HEK293T (cell line): Measurements from ENCODE around the gene CAPN9.
A peak's percentile ranks its signal among the peaks of the same experiment; 100 is the strongest.

ENCODE experiments used
- CTCF ChIA-PET: fragments of 350-600 bp; formaldehyde crosslinking; extraction: SDS; loops from one replicate; lab custom pipeline; 2021; ENCODE audit warnings: antibody characterized with exemption, inconsistent platforms; lab: Yijun Ruan, JAX
- POLR2A ChIA-PET: fragments of 350-600 bp; formaldehyde crosslinking; extraction: SDS; loops from one replicate; lab custom pipeline; 2020; ENCODE audit warnings: antibody characterized with exemption, inconsistent platforms; lab: Yijun Ruan, JAX
- DNase-seq: peaks from one replicate; pipeline ENCODE4 v3.0.0; 2012; ENCODE audit warnings: mixed read lengths; ENCODE audit errors: extremely low spot score
- ARNT ChIP-seq: fragments of 450-650 bp; IDR thresholded peaks from 2 replicates; pipeline ENCODE4 v1.6.1; 2017; ENCODE audit warnings: mild to moderate bottlenecking
- BHLHE40 ChIP-seq: fragments of 450-650 bp; IDR thresholded peaks from 2 replicates; pipeline ENCODE4 v1.6.1; 2016; ENCODE audit warnings: mild to moderate bottlenecking, moderate library complexity, borderline replicate concordance
- CTBP1 ChIP-seq: fragments of 450-650 bp; IDR thresholded peaks from 2 replicates; pipeline ENCODE4 v1.6.1; 2016; ENCODE audit warnings: borderline replicate concordance
- ELF4 ChIP-seq: fragments of 450-650 bp; IDR thresholded peaks from 2 replicates; pipeline ENCODE4 v1.6.1; 2017; ENCODE audit warnings: antibody characterized with exemption
- FOXA1 ChIP-seq: fragments of 450-650 bp; IDR thresholded peaks from 2 replicates; pipeline ENCODE4 v1.6.1; 2016; ENCODE audit warnings: mild to moderate bottlenecking
- FOXK2 ChIP-seq: fragments of 450-650 bp; IDR thresholded peaks from 2 replicates; pipeline ENCODE4 v1.6.1; 2016; ENCODE audit warnings: mild to moderate bottlenecking
- FOXM1 ChIP-seq: fragments of 450-650 bp; IDR thresholded peaks from 2 replicates; pipeline ENCODE4 v1.6.1; 2017; ENCODE audit warnings: mild to moderate bottlenecking, borderline replicate concordance
- HDGF ChIP-seq: fragments of 450-650 bp; IDR thresholded peaks from 2 replicates; pipeline ENCODE4 v1.6.1; 2017; ENCODE audit warnings: antibody characterized with exemption, borderline replicate concordance
- L3MBTL2 ChIP-seq: fragments of 450-650 bp; conservative IDR thresholded peaks from 2 replicates; pipeline ENCODE4 v1.6.1; 2016; ENCODE audit warnings: mild to moderate bottlenecking
- LEF1 ChIP-seq: fragments of 450-650 bp; IDR thresholded peaks from 2 replicates; pipeline ENCODE4 v1.6.1; 2017; ENCODE audit warnings: mild to moderate bottlenecking, borderline replicate concordance
- NFRKB ChIP-seq: fragments of 450-650 bp; IDR thresholded peaks from 2 replicates; pipeline ENCODE4 v1.6.1; 2016; ENCODE audit warnings: mild to moderate bottlenecking, moderate library complexity
- PKNOX1 ChIP-seq: fragments of 450-650 bp; IDR thresholded peaks from 2 replicates; pipeline ENCODE4 v1.6.1; 2016
- SP1 ChIP-seq: fragments of 450-650 bp; IDR thresholded peaks from 2 replicates; pipeline ENCODE4 v1.6.1; 2017
- SUZ12 ChIP-seq: fragments of 450-650 bp; IDR thresholded peaks from 2 replicates; pipeline ENCODE4 v1.6.1; 2016; ENCODE audit warnings: mild to moderate bottlenecking
- TARDBP ChIP-seq: fragments of 450-650 bp; IDR thresholded peaks from 2 replicates; pipeline ENCODE4 v1.6.1; 2016
- ZNF384 ChIP-seq: fragments of 450-650 bp; IDR thresholded peaks from 2 replicates; pipeline ENCODE4 v1.6.1; 2016

The CAPN9 gene

GRCh38 chr1:230749635-230750034 lies 2.4 kb downstream of the CAPN9 start:
- ChIA-PET CTCF (no interaction called here), POLR2A (no interaction called here)
- DNase-seq: no peak
- TF ChIP-seq BHLHE40 (no peak), PKNOX1 (no peak), LEF1 (no peak), NFRKB (no peak), FOXA1 (no peak), HDGF (no peak), L3MBTL2 (no peak), ARNT (no peak), TARDBP (no peak), SP1 (no peak), ZNF384 (no peak), FOXK2 (no peak), ELF4 (no peak), SUZ12 (no peak), FOXM1 (no peak), CTBP1 (no peak)

- TF ChIP-seq FOXK2 (no peak), TARDBP (no peak), PKNOX1 (no peak), FOXA1 (no peak), HDGF (no peak), FOXM1 (no peak), CTBP1 (no peak), SP1 (no peak), BHLHE40 (no peak), L3MBTL2 (no peak), ZNF384 (no peak), LEF1 (no peak), ELF4 (no peak), SUZ12 (no peak), ARNT (no peak), NFRKB (no peak)
- no peak for DNase-seq
- ChIA-PET POLR2A (interaction anchor here (1.1 kb wide), 1 partner anchor 10 kb away, joined by 4 read pairs; no protein-coding TSS in a partner anchor), CTCF (no interaction called here)
Measured at GRCh38 chr1:230750576-230750975, 3.4 kb downstream of the CAPN9 start.

GRCh38 chr1:230750986-230751625 lies 3.9 kb downstream of the CAPN9 start:
- DNase-seq: no peak
- ChIA-PET CTCF (no interaction called here), POLR2A (interaction anchor here (1.1 kb wide), 1 partner anchor 10 kb away, joined by 4 read pairs; no protein-coding TSS in a partner anchor)
- TF ChIP-seq ELF4 (no peak), SP1 (no peak), SUZ12 (no peak), BHLHE40 (no peak), FOXK2 (no peak)

GRCh38 chr1:230752407-230752806 lies 5.2 kb downstream of the CAPN9 start:
- POLR2A ChIA-PET: no interaction called here
- TF ChIP-seq HDGF: no peak
- no peak for TF ChIP-seq ZNF384
- no peak for DNase-seq
- CTCF ChIA-PET: no interaction called here

GRCh38 chr1:230753191-230753585 lies 6.0 kb downstream of the CAPN9 start:
- no peak for TF ChIP-seq FOXK2
- TF ChIP-seq ARNT: no peak
- TF ChIP-seq SP1: no peak
- TF ChIP-seq ELF4: no peak
- no peak for TF ChIP-seq L3MBTL2
- TF ChIP-seq HDGF: no peak
- no peak for TF ChIP-seq NFRKB
- TF ChIP-seq BHLHE40: no peak
- TF ChIP-seq TARDBP: no peak
- TF ChIP-seq PKNOX1: no peak
- TF ChIP-seq FOXM1: no peak
- TF ChIP-seq LEF1: no peak
- no peak for DNase-seq
- ChIA-PET POLR2A (interaction anchor here (1.5 kb wide), 1 partner anchor 19 kb away, joined by 3 read pairs; no protein-coding TSS in a partner anchor), CTCF (interaction anchor here (0.8 kb wide), 1 partner anchor 8 kb away, joined by 3 read pairs; no protein-coding TSS in a partner anchor)

GRCh38 chr1:230753586-230754251 lies 6.5 kb downstream of the CAPN9 start:
- DNase-seq: peak; percentile 92
- TF ChIP-seq FOXA1 (no peak), ELF4 (no peak), CTBP1 (no peak), HDGF (0 out of 2 replicates have a peak, but pooled peaks have one; percentile 27), FOXK2 (no peak), NFRKB (no peak), L3MBTL2 (peak; percentile 70), SUZ12 (no peak), ARNT (no peak), TARDBP (no peak), LEF1 (no peak)
- CTCF ChIA-PET: interaction anchor here (0.8 kb wide), 1 partner anchor 8 kb away, joined by 3 read pairs; no protein-coding TSS in a partner anchor
- POLR2A ChIA-PET: interaction anchor here (1.5 kb wide), 1 partner anchor 18 kb away, joined by 3 read pairs; no protein-coding TSS in a partner anchor
